GM12865 (cell line): ENCODE results near the gene C4orf54.

ENCODE experiments used
- DNase-seq: peaks from one replicate; pipeline ENCODE4 v3.0.0; 2010; ENCODE audit warnings: low read depth
- H3K4me3 ChIP-seq: 2 replicates; pipeline ENCODE4 v1.5.1; 2011; ENCODE audit warnings: mild to moderate bottlenecking, low read depth, low read length, control low read depth
- CTCF ChIP-seq: IDR thresholded peaks from 2 replicates; pipeline ENCODE4 v1.5.1; 2011; ENCODE audit warnings: low read length, control low read depth, low read depth, inconsistent platforms; ENCODE audit not compliant: insufficient read depth; ENCODE audit errors: missing control alignments

The C4orf54 gene

GRCh38 chr4:99648321-99648720, 9.3 kb downstream of the C4orf54 start:
- no peak for TF ChIP-seq CTCF
- no peak overlapping the region for H3K4me3 ChIP-seq
- no peak for DNase-seq

- H3K4me3 ChIP-seq: no peak overlapping the region
- no peak for DNase-seq
- no peak for TF ChIP-seq CTCF
Measured at GRCh38 chr4:99647071-99647470, 10.6 kb downstream of the C4orf54 start.

- no peak for TF ChIP-seq CTCF
- DNase-seq: no peak
- no peak overlapping the region for H3K4me3 ChIP-seq
Measured at GRCh38 chr4:99645638-99646037, 12.0 kb downstream of the C4orf54 start.

GRCh38 chr4:99645036-99645435, 12.6 kb downstream of the C4orf54 start:
- no peak for TF ChIP-seq CTCF
- no peak overlapping the region for H3K4me3 ChIP-seq
- no peak for DNase-seq

GRCh38 chr4:99644453-99644852, 13.2 kb downstream of the C4orf54 start:
- no peak overlapping the region for H3K4me3 ChIP-seq
- no peak for TF ChIP-seq CTCF
- DNase-seq: no peak

GRCh38 chr4:99642725-99643489, 14.7 kb downstream of the C4orf54 start:
- no peak overlapping the region for H3K4me3 ChIP-seq
- no peak for DNase-seq
- no peak for TF ChIP-seq CTCF

GRCh38 chr4:99640676-99641075, 17.0 kb downstream of the C4orf54 start:
- TF ChIP-seq CTCF: no peak
- no peak for DNase-seq

More at GRCh38 chr4:99640676-99641075, 17.0 kb downstream of the C4orf54 start:
- H3K4me3 ChIP-seq: no peak overlapping the region
